Measurements from ENCODE around the gene KSR2. TPM values are rescaled to one million over a fixed set of nuclear protein-coding genes. Genes with fewer than 3 reads are reported as not detected.

The KSR2 gene
- total RNA-seq, 2 donors from 2014 or later = 1.2 to 1.3 TPM

- no peaks in the 10 kb centered on the region for H3K27me3 ChIP-seq
- no peak overlapping the region for H3K27ac ChIP-seq
- H3K4me1 ChIP-seq = no peaks in the 10 kb centered on the region
- TF ChIP-seq CTCF (IDR thresholded peaks at IDR 0.05) = no peak
- no peak overlapping the region for H3K9ac ChIP-seq (ENCODE audit: low read depth in 2 of 2, low read length in 2 of 2)
- no peaks in the 10 kb centered on the region for H3K9me3 ChIP-seq
- H3K36me3 ChIP-seq = no peaks in the 10 kb centered on the region
- DNase-seq = no peak
- H3K4me3 ChIP-seq = no peak overlapping the region
- intact Hi-C loops (cut with DNase I) = no loop called here
Measured at GRCh38 chr12:117912756-117913155, 56.0 kb downstream of the KSR2 start.

- no peaks in the 10 kb centered on the region for H3K9me3 ChIP-seq
- H3K27me3 ChIP-seq = no peaks in the 10 kb centered on the region
- H3K27ac ChIP-seq = no peak overlapping the region
- H3K4me1 ChIP-seq = no peaks in the 10 kb centered on the region
- intact Hi-C loops (cut with DNase I) = no loop called here
- no peak for DNase-seq
- H3K9ac ChIP-seq (ENCODE audit: low read depth in 2 of 2, low read length in 2 of 2) = no peak overlapping the region
- H3K36me3 ChIP-seq = no peaks in the 10 kb centered on the region
- H3K4me3 ChIP-seq = no peak overlapping the region
- TF ChIP-seq CTCF (IDR thresholded peaks at IDR 0.05) = no peak
Measured at GRCh38 chr12:117908411-117908810, 60.4 kb downstream of the KSR2 start.

GRCh38 chr12:117907108-117907689 is 61.6 kb downstream of the KSR2 start:
- H3K36me3 ChIP-seq = no peaks in the 10 kb centered on the region
- no peak for TF ChIP-seq CTCF (IDR thresholded peaks at IDR 0.05)
- no peak overlapping the region for H3K9ac ChIP-seq (ENCODE audit: low read depth in 2 of 2, low read length in 2 of 2)
- H3K4me1 ChIP-seq = no peaks in the 10 kb centered on the region
- H3K27me3 ChIP-seq = no peaks in the 10 kb centered on the region
- intact Hi-C loops (cut with DNase I) = no loop called here
- H3K9me3 ChIP-seq = no peaks in the 10 kb centered on the region
- no peak overlapping the region for H3K27ac ChIP-seq
- DNase-seq = no peak
- no peak overlapping the region for H3K4me3 ChIP-seq

GRCh38 chr12:117904051-117904450 is 64.7 kb downstream of the KSR2 start:
- no peak for TF ChIP-seq CTCF (IDR thresholded peaks at IDR 0.05)
- Histone ChIP-seq H3K4me1 (no peaks in the 10 kb centered on the region), H3K9ac (ENCODE audit: low read depth in 2 of 2, low read length in 2 of 2) (no peak overlapping the region), H3K27me3 (no peaks in the 10 kb centered on the region), H3K36me3 (no peaks in the 10 kb centered on the region), H3K27ac (no peak overlapping the region), H3K4me3 (no peak overlapping the region), H3K9me3 (no peaks in the 10 kb centered on the region)
- no peak for DNase-seq
- intact Hi-C loops (cut with DNase I) = no loop called here

GRCh38 chr12:117903110-117903840 is 65.5 kb downstream of the KSR2 start:
- no peak overlapping the region for H3K4me3 ChIP-seq
- no peaks in the 10 kb centered on the region for H3K9me3 ChIP-seq
- H3K36me3 ChIP-seq = no peaks in the 10 kb centered on the region
- intact Hi-C loops (cut with DNase I) = no loop called here
- no peaks in the 10 kb centered on the region for H3K27me3 ChIP-seq
- H3K27ac ChIP-seq = no peak overlapping the region
- DNase-seq = no peak
- no peak overlapping the region for H3K9ac ChIP-seq (ENCODE audit: low read depth in 2 of 2, low read length in 2 of 2)
- H3K4me1 ChIP-seq = no peaks in the 10 kb centered on the region
- TF ChIP-seq CTCF (IDR thresholded peaks at IDR 0.05) = no peak

Measured in colonic mucosa (tissue), 4 donors.